K562 (cell line): ENCODE data around the gene PHKA1. TPM values are rescaled to one million over a fixed set of nuclear protein-coding genes. Genes with fewer than 3 reads are reported as not detected.
A peak's percentile ranks its signal among the peaks of the same experiment; 100 is the strongest.

Source experiments
- CBX8 ChIP-seq: fragments of 200-600 bp; sonication (generic); IDR thresholded peaks from 2 replicates; pipeline ENCODE4 v1.6.1; 2012; ENCODE audit warnings: borderline replicate concordance, mixed run types, low read depth, mild to moderate bottlenecking, moderate library complexity, mixed read lengths, low read length, control low read depth, inconsistent platforms; ENCODE audit not compliant: poor library complexity, severe bottlenecking; ENCODE audit errors: extremely low read depth
- EP400 ChIP-seq: fragments of 450-650 bp; IDR thresholded peaks from 2 replicates; pipeline ENCODE4 v1.6.1; 2017; ENCODE audit warnings: antibody characterized with exemption, mild to moderate bottlenecking, moderate library complexity
- EWSR1 ChIP-seq: fragments of 450-650 bp; IDR thresholded peaks from 2 replicates; pipeline ENCODE4 v1.6.1; 2018; ENCODE audit warnings: borderline replicate concordance, mild to moderate bottlenecking, low read depth, moderate library complexity; ENCODE audit not compliant: partially characterized antibody
- RBM14 ChIP-seq: fragments of 200-400 bp; formaldehyde crosslinking; IDR thresholded peaks from 2 replicates; pipeline ENCODE4 v1.6.1; 2018; ENCODE audit warnings: low read depth, mild to moderate bottlenecking, low read length, moderate library complexity, borderline replicate concordance; ENCODE audit not compliant: insufficient read depth
- SFPQ ChIP-seq: fragments of 200-400 bp; formaldehyde crosslinking; IDR thresholded peaks from 2 replicates; pipeline ENCODE4 v1.6.1; 2017; ENCODE audit warnings: mild to moderate bottlenecking, low read depth, low read length, moderate library complexity
- ZFPM2 ChIP-seq: fragments of 250-450 bp; sonication (Bioruptor Pico); IDR thresholded peaks from 2 replicates; pipeline ENCODE4 v1.5.1; 2022; ENCODE audit warnings: mild to moderate bottlenecking
- ZNF274 ChIP-seq: IDR thresholded peaks from 2 replicates; pipeline ENCODE4 v1.6.1; 2011; ENCODE audit warnings: low read depth, mild to moderate bottlenecking, low read length, moderate library complexity, borderline replicate concordance
- ZNF507 ChIP-seq: conservative IDR thresholded peaks from 2 replicates; pipeline ENCODE4 v1.6.1; 2017; ENCODE audit warnings: missing genetic modification characterization, missing compliant biosample characterization
- ZNF586 ChIP-seq: fragments of 450-650 bp; formaldehyde crosslinking; conservative IDR thresholded peaks from 2 replicates; pipeline ENCODE4 v1.4.0; 2020; ENCODE audit warnings: mild to moderate bottlenecking, moderate library complexity
- polyA plus RNA-seq, 8 experiments: library from polyadenylated mRNA; depleted of rRNA in 4 of 8; stranded (reverse) in 5 of 8; unstranded in 3 of 8; fragments of >200 nt; fragmentation: Nextera tagmentation in 2 of 8; fragmentation: Illumina TruSeq in 1 of 8; extraction: Ambion mirVana in 2 of 8; extraction: Trizol in 1 of 8; gene quantifications; 2 replicates each; pipeline versions ENCODE4 v1.2.1 to v1.2.3, GENCODE V29; 2011 to 2014; ENCODE audit warnings: inconsistent platforms in 1 of 8, missing spikeins in 1 of 8
- total RNA-seq, 7 experiments: library from RNA; depleted of rRNA in 6 of 7; stranded (reverse); fragments of >200 nt in 6 of 7; fragmentation: Illumina TruSeq in 2 of 7; extraction: Trizol in 2 of 7; gene quantifications; 2 replicates each; pipeline versions ENCODE4 v1.2.1 to v1.2.3, GENCODE V29; 2011 to 2021; ENCODE audit warnings: low replicate concordance in 1 of 7
- TF ChIP-seq, protein P1 (sequence below): fragments of 450-650 bp; IDR thresholded peaks from 2 replicates; pipeline ENCODE4 v1.6.1; 2016; ENCODE audit warnings: mild to moderate bottlenecking, moderate library complexity

Gene PHKA1
- total and polyA plus RNA-seq, 9 of the 15 experiments (the other 6 are each of a cell fraction or from before 2014, with no cell fraction given) = 2.4 to 9.6 (median 5.8) TPM

DNA sequence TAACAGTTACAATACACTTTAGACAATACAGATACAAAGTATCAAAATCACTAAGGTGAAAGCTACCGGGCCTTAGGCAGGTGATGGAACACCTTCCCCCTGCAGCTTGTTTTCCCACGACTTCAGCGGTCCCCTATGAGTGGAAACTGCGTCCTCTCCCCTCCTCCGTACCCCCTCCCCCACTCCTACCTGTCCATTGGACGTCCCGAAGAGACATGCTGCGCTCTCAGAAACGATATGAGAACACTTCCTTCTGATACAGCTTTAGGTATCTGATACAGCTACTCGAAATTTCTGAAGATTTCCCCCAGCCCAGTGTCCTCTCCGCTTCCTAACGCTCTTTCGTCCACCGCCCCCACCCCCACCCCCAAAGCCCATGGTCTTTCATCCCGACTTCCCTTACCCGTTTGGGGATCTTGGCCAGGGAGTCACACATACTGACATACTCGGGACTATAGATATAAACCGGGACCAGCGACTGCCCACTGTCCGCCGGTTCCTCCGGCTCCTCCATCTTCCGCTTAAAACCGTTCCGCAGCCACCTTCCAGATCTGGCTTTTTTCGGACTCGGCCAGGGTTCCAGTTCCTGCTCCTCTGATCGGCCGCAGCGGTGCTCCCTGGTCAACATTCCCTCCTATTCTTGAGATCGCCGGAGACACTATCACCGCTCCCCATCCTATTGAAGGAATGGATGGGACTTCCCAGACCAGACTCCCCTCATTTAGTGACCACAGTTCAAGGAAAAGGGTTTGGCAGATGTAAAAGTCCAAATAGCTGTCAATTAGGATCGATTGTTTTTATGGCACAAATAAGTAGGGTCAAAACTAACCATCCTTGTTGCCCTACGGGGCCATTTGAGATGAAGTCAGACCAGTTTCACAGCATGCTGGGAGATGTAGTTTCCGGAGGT is 141.6 kb downstream of the PHKA1 start, which contains the start of gene HDAC8 (continued):
- TF ChIP-seq, protein P1, sequence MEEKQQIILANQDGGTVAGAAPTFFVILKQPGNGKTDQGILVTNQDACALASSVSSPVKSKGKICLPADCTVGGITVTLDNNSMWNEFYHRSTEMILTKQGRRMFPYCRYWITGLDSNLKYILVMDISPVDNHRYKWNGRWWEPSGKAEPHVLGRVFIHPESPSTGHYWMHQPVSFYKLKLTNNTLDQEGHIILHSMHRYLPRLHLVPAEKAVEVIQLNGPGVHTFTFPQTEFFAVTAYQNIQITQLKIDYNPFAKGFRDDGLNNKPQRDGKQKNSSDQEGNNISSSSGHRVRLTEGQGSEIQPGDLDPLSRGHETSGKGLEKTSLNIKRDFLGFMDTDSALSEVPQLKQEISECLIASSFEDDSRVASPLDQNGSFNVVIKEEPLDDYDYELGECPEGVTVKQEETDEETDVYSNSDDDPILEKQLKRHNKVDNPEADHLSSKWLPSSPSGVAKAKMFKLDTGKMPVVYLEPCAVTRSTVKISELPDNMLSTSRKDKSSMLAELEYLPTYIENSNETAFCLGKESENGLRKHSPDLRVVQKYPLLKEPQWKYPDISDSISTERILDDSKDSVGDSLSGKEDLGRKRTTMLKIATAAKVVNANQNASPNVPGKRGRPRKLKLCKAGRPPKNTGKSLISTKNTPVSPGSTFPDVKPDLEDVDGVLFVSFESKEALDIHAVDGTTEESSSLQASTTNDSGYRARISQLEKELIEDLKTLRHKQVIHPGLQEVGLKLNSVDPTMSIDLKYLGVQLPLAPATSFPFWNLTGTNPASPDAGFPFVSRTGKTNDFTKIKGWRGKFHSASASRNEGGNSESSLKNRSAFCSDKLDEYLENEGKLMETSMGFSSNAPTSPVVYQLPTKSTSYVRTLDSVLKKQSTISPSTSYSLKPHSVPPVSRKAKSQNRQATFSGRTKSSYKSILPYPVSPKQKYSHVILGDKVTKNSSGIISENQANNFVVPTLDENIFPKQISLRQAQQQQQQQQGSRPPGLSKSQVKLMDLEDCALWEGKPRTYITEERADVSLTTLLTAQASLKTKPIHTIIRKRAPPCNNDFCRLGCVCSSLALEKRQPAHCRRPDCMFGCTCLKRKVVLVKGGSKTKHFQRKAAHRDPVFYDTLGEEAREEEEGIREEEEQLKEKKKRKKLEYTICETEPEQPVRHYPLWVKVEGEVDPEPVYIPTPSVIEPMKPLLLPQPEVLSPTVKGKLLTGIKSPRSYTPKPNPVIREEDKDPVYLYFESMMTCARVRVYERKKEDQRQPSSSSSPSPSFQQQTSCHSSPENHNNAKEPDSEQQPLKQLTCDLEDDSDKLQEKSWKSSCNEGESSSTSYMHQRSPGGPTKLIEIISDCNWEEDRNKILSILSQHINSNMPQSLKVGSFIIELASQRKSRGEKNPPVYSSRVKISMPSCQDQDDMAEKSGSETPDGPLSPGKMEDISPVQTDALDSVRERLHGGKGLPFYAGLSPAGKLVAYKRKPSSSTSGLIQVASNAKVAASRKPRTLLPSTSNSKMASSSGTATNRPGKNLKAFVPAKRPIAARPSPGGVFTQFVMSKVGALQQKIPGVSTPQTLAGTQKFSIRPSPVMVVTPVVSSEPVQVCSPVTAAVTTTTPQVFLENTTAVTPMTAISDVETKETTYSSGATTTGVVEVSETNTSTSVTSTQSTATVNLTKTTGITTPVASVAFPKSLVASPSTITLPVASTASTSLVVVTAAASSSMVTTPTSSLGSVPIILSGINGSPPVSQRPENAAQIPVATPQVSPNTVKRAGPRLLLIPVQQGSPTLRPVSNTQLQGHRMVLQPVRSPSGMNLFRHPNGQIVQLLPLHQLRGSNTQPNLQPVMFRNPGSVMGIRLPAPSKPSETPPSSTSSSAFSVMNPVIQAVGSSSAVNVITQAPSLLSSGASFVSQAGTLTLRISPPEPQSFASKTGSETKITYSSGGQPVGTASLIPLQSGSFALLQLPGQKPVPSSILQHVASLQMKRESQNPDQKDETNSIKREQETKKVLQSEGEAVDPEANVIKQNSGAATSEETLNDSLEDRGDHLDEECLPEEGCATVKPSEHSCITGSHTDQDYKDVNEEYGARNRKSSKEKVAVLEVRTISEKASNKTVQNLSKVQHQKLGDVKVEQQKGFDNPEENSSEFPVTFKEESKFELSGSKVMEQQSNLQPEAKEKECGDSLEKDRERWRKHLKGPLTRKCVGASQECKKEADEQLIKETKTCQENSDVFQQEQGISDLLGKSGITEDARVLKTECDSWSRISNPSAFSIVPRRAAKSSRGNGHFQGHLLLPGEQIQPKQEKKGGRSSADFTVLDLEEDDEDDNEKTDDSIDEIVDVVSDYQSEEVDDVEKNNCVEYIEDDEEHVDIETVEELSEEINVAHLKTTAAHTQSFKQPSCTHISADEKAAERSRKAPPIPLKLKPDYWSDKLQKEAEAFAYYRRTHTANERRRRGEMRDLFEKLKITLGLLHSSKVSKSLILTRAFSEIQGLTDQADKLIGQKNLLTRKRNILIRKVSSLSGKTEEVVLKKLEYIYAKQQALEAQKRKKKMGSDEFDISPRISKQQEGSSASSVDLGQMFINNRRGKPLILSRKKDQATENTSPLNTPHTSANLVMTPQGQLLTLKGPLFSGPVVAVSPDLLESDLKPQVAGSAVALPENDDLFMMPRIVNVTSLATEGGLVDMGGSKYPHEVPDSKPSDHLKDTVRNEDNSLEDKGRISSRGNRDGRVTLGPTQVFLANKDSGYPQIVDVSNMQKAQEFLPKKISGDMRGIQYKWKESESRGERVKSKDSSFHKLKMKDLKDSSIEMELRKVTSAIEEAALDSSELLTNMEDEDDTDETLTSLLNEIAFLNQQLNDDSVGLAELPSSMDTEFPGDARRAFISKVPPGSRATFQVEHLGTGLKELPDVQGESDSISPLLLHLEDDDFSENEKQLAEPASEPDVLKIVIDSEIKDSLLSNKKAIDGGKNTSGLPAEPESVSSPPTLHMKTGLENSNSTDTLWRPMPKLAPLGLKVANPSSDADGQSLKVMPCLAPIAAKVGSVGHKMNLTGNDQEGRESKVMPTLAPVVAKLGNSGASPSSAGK = no peak
- TF ChIP-seq ZNF586 (CRISPR knock-in tag) (no peak), EP400 (peak; percentile 69), ZNF274 (no peak), RBM14 (no peak), EWSR1 (no peak), CBX8 (no peak), SFPQ (no peak), ZNF507 (tag) (no peak), ZFPM2 (CRISPR knock-in tag) (no peak)
